D341Med (cell line): Measurements from ENCODE around the gene PFKFB2.

Experiments used
- DNase-seq: peaks from one replicate; pipeline ENCODE4 v3.0.0; 2012; ENCODE audit warnings: low spot score

The PFKFB2 gene

GRCh38 chr1:207089627-207090355 lies 36.7 kb downstream of the PFKFB2 start:
- no peak for DNase-seq

DNA sequence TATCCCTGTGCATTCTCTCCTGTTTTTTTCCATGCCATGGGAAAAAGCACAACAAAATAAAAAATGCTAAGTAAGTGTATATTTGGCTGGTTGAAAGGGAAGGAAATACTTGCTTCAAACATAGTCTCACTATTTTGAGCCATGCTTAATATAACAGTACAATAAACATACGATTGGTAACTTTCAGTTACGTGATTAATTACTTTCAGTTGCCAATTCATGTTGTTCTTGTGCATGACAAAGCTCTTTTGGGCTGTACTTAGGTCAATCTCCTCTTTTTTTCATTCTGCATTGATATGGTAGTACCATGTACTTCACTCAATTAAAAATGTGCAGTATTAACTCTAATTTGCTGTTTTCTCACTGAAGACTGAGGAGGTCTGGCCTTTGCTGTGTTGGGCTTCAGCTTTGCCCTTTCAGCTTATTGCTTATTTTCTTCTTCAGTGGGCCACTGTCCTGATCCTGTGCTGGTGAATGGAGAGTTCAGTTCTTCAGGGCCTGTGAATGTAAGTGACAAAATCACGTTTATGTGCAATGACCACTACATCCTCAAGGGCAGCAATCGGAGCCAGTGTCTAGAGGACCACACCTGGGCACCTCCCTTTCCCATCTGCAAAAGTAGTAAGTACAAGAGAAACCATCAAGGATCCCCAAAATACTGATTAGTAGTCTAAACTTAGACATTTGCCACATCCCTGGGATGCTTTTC lies 38.3 kb downstream of the PFKFB2 start:
- DNase-seq = no peak

DNA sequence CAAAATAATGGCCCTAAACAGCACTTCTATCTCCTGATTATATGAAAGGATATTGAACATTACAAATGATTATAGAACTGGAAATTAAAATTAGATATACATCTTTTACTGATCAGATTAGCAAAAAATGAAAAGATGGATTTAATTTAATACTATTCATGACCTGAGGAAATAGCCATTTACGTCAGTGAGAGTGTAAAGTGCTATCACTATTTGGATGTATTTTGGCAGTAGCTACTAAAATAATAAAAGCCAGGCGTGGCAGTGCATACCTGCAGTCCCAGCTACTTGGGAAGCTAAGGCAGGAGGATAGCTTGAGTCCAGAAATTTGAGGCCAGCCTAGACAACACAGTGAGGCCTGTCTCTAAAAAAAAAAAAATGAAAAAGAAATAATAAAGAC lies 40.9 kb downstream of the PFKFB2 start:
- no peak for DNase-seq

DNA sequence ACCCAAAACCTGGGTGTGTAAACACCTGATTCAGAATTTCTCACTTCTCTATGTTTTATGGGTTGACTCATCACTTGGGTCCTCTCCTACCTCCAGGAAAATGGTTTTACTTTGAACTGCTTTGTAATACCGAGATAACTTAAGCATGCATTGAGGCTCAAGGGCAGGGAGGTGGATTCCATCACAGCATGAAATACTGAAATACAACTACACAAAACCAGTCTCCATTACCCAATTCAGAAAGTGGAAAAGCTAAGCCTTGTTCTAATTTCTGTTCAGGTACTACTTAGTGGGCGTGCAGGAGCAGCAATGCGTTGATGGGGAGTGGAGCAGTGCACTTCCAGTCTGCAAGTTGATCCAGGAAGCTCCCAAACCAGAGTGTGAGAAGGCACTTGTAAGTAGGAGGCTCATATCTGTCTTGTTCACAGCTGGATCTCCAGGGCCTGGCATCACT lies 44.8 kb downstream of the PFKFB2 start:
- DNase-seq = no peak

DNA sequence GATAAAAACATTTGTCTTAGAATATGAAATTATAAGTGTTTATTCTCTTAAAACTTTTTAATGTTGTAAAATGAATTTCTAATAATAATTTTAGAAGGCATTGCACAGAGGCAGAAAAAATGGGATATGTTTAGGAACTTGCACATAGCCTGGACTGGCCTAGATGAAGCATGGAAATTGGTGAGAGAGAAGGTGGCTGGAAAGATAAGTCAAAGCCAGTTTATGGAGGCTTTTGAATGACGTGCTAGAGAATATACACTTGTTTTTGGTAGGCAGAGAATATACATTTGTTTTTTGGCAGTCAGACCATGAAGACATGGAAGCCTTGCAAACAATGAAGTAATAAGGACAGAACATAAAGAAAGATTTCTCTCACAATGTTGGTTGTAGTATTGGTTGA lies 48.6 kb downstream of the PFKFB2 start:
- DNase-seq = no peak

- no peak for DNase-seq
Observed at GRCh38 chr1:207102146-207102545, 49.1 kb downstream of the PFKFB2 start.

DNA sequence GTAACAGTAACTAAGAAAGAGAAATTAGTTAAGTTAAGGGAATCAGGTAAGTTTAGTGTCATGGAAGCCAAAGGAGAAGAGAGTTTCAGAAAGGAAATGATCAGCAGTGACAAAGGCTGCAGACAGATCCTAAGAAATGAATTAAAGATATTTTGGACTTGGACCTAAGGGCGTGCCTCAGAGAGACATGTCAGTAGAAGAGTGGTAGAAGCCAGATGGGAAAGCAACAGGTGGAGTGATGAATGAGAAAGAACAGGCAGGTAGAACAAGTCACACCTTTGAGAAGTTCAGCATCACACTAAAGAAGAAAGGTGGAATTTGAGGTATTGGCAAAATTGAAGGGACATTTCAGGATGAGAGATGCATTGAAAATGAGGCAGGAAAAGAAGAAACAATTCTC lies 49.6 kb downstream of the PFKFB2 start:
- no peak for DNase-seq

- no peak for DNase-seq
Observed at GRCh38 chr1:207103892-207104373, 50.9 kb downstream of the PFKFB2 start, which contains the start of gene C4BPA. Gene C4BPA (plus strand): TSS chr1:207104233. CDS start chr1:207113026, 8,793 bp downstream.

DNA sequence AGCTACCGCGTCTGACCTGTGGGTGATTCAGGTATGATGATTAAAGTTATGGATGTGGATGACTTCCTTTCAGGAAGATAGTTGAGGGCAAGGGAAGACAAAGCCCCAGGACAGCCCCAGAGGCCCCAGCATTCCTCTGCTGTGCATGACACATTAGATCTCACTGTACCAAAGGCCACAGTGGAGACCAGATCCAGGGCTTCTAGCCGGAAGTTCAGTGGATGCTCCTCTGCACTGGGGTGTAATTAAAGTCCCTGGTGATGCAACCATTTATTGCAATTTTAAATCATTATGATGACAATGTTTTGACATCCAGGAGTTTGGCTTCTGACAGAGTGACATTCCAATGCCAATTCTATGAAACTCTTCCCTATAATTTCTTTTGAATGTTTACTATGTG lies 55.9 kb downstream of the PFKFB2 start:
- no peak for DNase-seq

GRCh38 chr1:207112616-207113296 lies 59.7 kb downstream of the PFKFB2 start:
- no peak for DNase-seq

DNA sequence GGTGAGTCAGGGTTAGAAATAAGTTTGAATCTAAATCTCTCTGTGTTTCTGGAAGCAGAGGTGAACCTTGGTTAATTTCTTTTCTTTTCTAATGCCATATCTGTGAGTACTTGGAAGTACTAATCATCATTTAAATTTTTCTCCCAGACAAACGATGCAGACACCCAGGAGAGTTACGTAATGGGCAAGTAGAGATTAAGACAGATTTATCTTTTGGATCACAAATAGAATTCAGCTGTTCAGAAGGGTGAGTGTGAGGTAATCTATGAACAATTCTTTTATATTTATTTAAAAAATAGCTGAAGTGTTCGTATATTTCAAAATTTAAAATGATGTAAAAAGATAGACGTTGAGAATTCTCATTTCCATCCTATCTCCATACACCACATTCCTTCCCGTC lies 62.2 kb downstream of the PFKFB2 start:
- DNase-seq = no peak

GRCh38 chr1:207124389-207124788 lies 71.3 kb downstream of the PFKFB2 start:
- DNase-seq = no peak

GRCh38 chr1:207128336-207128921 lies 75.4 kb downstream of the PFKFB2 start:
- no peak for DNase-seq

DNA sequence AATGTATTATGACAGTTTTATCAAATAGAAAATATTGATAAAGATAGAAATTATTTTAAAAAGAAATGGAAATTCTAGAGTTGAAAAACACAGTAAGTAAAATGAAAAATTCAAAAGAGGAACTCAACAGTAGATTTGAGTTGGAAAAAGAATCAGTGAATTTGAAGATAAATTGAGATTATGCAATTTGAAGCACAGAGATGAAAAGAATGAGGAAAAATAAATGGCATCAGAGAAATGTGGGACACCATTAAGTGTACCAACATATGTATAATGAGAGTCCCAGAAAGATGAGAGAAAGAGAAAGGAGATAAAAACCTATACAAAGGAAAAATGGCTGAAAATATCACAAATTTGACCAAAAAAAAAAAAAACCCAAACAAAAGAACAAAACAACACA lies 76.0 kb downstream of the PFKFB2 start:
- no peak for DNase-seq
